HepG2 (cell line): ENCODE measurements around the gene AMBRA1. TPM values are rescaled to one million over a fixed set of nuclear protein-coding genes. Genes with fewer than 3 reads are reported as not detected.

Source experiments
- DMAP1 ChIP-seq: IDR thresholded peaks from 2 replicates; pipeline ENCODE4 v1.6.1; 2016
- FOXK1 ChIP-seq: sonication (generic); formaldehyde crosslinking; IDR thresholded peaks from 2 replicates; pipeline ENCODE4 v1.4.0; 2020; ENCODE audit warnings: low read depth, missing genetic modification reagents, borderline replicate concordance
- FOXO1 ChIP-seq: sonication (generic); formaldehyde crosslinking; IDR thresholded peaks from 2 replicates; pipeline ENCODE4 v1.4.0; 2020; ENCODE audit warnings: missing genetic modification reagents
- HOXA3 ChIP-seq: sonication (generic); formaldehyde crosslinking; IDR thresholded peaks from 2 replicates; pipeline ENCODE4 v1.5.0; 2020; ENCODE audit warnings: missing genetic modification reagents
- JARID2 ChIP-seq: sonication (generic); formaldehyde crosslinking; IDR thresholded peaks from 2 replicates; pipeline ENCODE4 v1.8.1; 2023; ENCODE audit warnings: missing genetic modification reagents, inconsistent platforms; ENCODE audit not compliant: insufficient replicate concordance
- MYNN ChIP-seq: sonication (generic); formaldehyde crosslinking; IDR thresholded peaks from 2 replicates; pipeline ENCODE4 v1.4.0; 2020; ENCODE audit warnings: mild to moderate bottlenecking, low read depth, missing genetic modification reagents
- NCOA1 ChIP-seq: sonication (generic); formaldehyde crosslinking; IDR thresholded peaks from 2 replicates; pipeline ENCODE4 v1.9.0; 2021; ENCODE audit warnings: missing genetic modification reagents
- RBM39 ChIP-seq: fragments of 200-400 bp; formaldehyde crosslinking; IDR thresholded peaks from one replicate; pipeline ENCODE4 v1.6.1; 2018; ENCODE audit warnings: antibody characterized with exemption, mild to moderate bottlenecking, low read depth, low read length; ENCODE audit not compliant: poor library complexity, severe bottlenecking
- SALL1 ChIP-seq: sonication (generic); formaldehyde crosslinking; IDR thresholded peaks from 2 replicates; pipeline ENCODE4 v1.8.0; 2022; ENCODE audit warnings: mild to moderate bottlenecking, missing genetic modification reagents
- SNAPC2 ChIP-seq: sonication (generic); formaldehyde crosslinking; IDR thresholded peaks from 2 replicates; pipeline ENCODE4 v1.8.1; 2022; ENCODE audit warnings: mild to moderate bottlenecking, missing genetic modification reagents
- SNAPC5 ChIP-seq: sonication (generic); formaldehyde crosslinking; IDR thresholded peaks from 2 replicates; pipeline ENCODE4 v1.8.1; 2023; ENCODE audit warnings: mild to moderate bottlenecking, missing genetic modification reagents, borderline replicate concordance
- TBX2 ChIP-seq: sonication (generic); formaldehyde crosslinking; IDR thresholded peaks from 2 replicates; pipeline ENCODE4 v1.5.0; 2020; ENCODE audit warnings: missing genetic modification reagents, mild to moderate bottlenecking, borderline replicate concordance
- TIGD3 ChIP-seq: sonication (generic); formaldehyde crosslinking; IDR thresholded peaks from 2 replicates; pipeline ENCODE4 v1.5.1; 2020; ENCODE audit warnings: mild to moderate bottlenecking, missing genetic modification reagents, borderline replicate concordance
- ZNF101 ChIP-seq: sonication (generic); formaldehyde crosslinking; IDR thresholded peaks from 2 replicates; pipeline ENCODE4 v1.4.0; 2020; ENCODE audit warnings: mild to moderate bottlenecking, low read depth, missing genetic modification reagents, borderline replicate concordance
- ZNF225 ChIP-seq: sonication (generic); formaldehyde crosslinking; IDR thresholded peaks from 2 replicates; pipeline ENCODE4 v1.4.0; 2020; ENCODE audit warnings: mild to moderate bottlenecking, missing genetic modification reagents
- ZNF687 ChIP-seq: sonication (generic); formaldehyde crosslinking; IDR thresholded peaks from 2 replicates; pipeline ENCODE4 v1.5.1; 2020; ENCODE audit warnings: mild to moderate bottlenecking, missing genetic modification reagents, moderate library complexity
- polyA plus RNA-seq, 8 experiments: library from polyadenylated mRNA; depleted of rRNA in 3 of 8; stranded (reverse) in 7 of 8; unstranded in 1 of 8; fragments of >200 nt; fragmentation: Illumina TruSeq in 4 of 8; extraction: Trizol in 4 of 8; gene quantifications; 2 replicates each; pipeline versions ENCODE4 v1.2.1 to v1.2.3, GENCODE V29; 2011 to 2016; ENCODE audit warnings: low read depth in 4 of 8, missing spikeins in 1 of 8, mixed read lengths in 1 of 8; ENCODE audit not compliant: insufficient read depth in 1 of 8
- total RNA-seq, 5 experiments: library from RNA; depleted of rRNA; stranded (reverse); fragments of >200 nt; fragmentation: Illumina TruSeq; extraction: Trizol; gene quantifications; 2 replicates each; pipeline ENCODE4 v1.2.3, GENCODE V29; 2016; ENCODE audit warnings: low read depth in 1 of 5
- TF ChIP-seq, protein P1 (sequence below): sonication (generic); formaldehyde crosslinking; IDR thresholded peaks from 2 replicates; pipeline ENCODE4 v1.4.0; 2020; ENCODE audit warnings: low read depth, mild to moderate bottlenecking, missing genetic modification reagents

The AMBRA1 gene
- total and polyA plus RNA-seq, 2 of the 13 experiments (the other 11 are each of a cell fraction or from before 2014, with no cell fraction given) = 15.7 to 26.0 TPM

- TF ChIP-seq JARID2 (CRISPR knock-in tag) (no peak), DMAP1 (CRISPR knock-in tag) (no peak), FOXK1 (CRISPR knock-in tag) (peak; percentile 9; the same call in 1 of the 2 replicates), MYNN (no peak), SALL1 (CRISPR knock-in tag) (peak; percentile 43; the same call in 1 of the 2 replicates), RBM39 (peak; percentile 76), SNAPC5 (no peak), ZNF101 (no peak), SNAPC2 (CRISPR knock-in tag) (no peak), ZNF687 (CRISPR knock-in tag) (peak; percentile 74), ZNF225 (CRISPR knock-in tag) (0 out of 2 replicates have a peak, but pooled peaks have one; percentile 38), HOXA3 (0 out of 2 replicates have a peak, but pooled peaks have one; percentile 40), TIGD3 (CRISPR knock-in tag) (0 out of 2 replicates have a peak, but pooled peaks have one; percentile 30), FOXO1 (no peak), NCOA1 (CRISPR knock-in tag) (no peak), TBX2 (CRISPR knock-in tag) (peak; percentile 66)
- TF ChIP-seq, protein P1, sequence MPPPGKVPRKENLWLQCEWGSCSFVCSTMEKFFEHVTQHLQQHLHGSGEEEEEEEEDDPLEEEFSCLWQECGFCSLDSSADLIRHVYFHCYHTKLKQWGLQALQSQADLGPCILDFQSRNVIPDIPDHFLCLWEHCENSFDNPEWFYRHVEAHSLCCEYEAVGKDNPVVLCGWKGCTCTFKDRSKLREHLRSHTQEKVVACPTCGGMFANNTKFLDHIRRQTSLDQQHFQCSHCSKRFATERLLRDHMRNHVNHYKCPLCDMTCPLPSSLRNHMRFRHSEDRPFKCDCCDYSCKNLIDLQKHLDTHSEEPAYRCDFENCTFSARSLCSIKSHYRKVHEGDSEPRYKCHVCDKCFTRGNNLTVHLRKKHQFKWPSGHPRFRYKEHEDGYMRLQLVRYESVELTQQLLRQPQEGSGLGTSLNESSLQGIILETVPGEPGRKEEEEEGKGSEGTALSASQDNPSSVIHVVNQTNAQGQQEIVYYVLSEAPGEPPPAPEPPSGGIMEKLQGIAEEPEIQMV (CRISPR knock-in tag) = no peak
Measured at GRCh38 chr11:46381819-46382645, 211.8 kb downstream of the AMBRA1 start (continued).
